Psoas muscle (tissue), 8 donors: Measurements from ENCODE around the gene EIF3L. TPM values are rescaled to one million over a fixed set of nuclear protein-coding genes. Genes with fewer than 3 reads are reported as not detected.

ENCODE experiments used
- ATAC-seq, 4 donors: fragments of 200-7000 bp; cut with Tn5 transposase; one replicate each; pipeline ENCODE4 v1.9.1; 2020; ENCODE audit warnings: moderate library complexity in 3 of 4, mild to moderate bottlenecking in 2 of 4
- DNase-seq, 2 donors: peaks; one replicate each; pipeline ENCODE4 v3.0.0-alpha.2; 2020
- H3K27ac ChIP-seq: fragments of 200-600 bp; one replicate; pipeline ENCODE4 v1.8.0; 2022
- H3K27me3 ChIP-seq, 3 donors: fragments of 200-600 bp in 1 of 3; one replicate each; pipeline versions ENCODE4 v1.6.1 to v1.8.0; 2013 to 2022; ENCODE audit warnings: low read length in 2 of 3, mild to moderate bottlenecking in 2 of 3, moderate library complexity in 1 of 3; ENCODE audit not compliant: insufficient read depth in 3 of 3
- H3K36me3 ChIP-seq, 2 donors: fragments of 200-600 bp in 1 of 2; one replicate each; pipeline versions ENCODE4 v1.6.1 to v1.8.0; 2013 to 2022; ENCODE audit warnings: low read depth in 1 of 2, mild to moderate bottlenecking in 1 of 2, moderate library complexity in 1 of 2; ENCODE audit not compliant: insufficient read depth in 1 of 2
- H3K4me1 ChIP-seq: fragments of 200-600 bp; one replicate; pipeline ENCODE4 v1.8.0; 2022
- H3K4me3 ChIP-seq: fragments of 200-600 bp; one replicate; pipeline ENCODE4 v1.8.0; 2022; ENCODE audit warnings: mild to moderate bottlenecking
- H3K9me3 ChIP-seq: fragments of 200-600 bp; one replicate; pipeline ENCODE4 v1.8.0; 2022
- CTCF ChIP-seq: fragments of 200-600 bp; IDR thresholded peaks from one replicate; pipeline ENCODE4 v1.8.0; 2022; ENCODE audit warnings: antibody characterized with exemption
- WGBS, 3 donors: extraction: QIAGEN DNeasy Blood & Tissue Kit; methylation state at CpG; one replicate each; pipeline versions ENCODE4 v1.1.6 to v1.1.7; 2013; 5-methylcytosine and 5-hydroxymethylcytosine counted together
- intact Hi-C, 2 donors: fragments of 100-400 bp; cut with DNase I; formaldehyde crosslinking; loops; one replicate each; pipeline versions ENCODE4 v1.11.0 to v1.14.2; 2022
- polyA plus RNA-seq, 3 donors: library from polyadenylated mRNA; stranded (reverse); fragments of 200-250 nt; gene quantifications; one replicate each; pipeline ENCODE4 v1.2.3, GENCODE V29; 2013
- total RNA-seq, 4 donors: library from RNA; stranded (reverse); fragmentation: NEBNext Ultra II Directional in 2 of 4; extraction: Animal tissue kit (Norgen Biotek cat#: 25700) in 2 of 4; gene quantifications; one replicate each; pipeline versions ENCODE4 v1.2.1 to v1.2.4, GENCODE V29; 2021 to 2023
- donor health status: healthy with polysubstance abuse.
- donor health status: DM: no; HTN: no; CAD: no; lungs with moderate emphysema.
- donor health status: Bipolar disorder and iron deficiency.
- donor health status: healthy.
- donor health status: DM: yes; HTN: yes; CAD: no.
- donor health status: DM: no; HTN: no; CAD: no.
- donor health status: DM: no; HTN: no; CAD: no.
- donor health status: DM: yes; HTN: yes; CAD: no.

EIF3L gene
- total and polyA plus RNA-seq, 7 donors = 265 to 483 (median 369) TPM

GRCh38 chr22:37848587-37849088, 581 bp upstream of the EIF3L start:
- peak overlapping the region; percentile 94 for H3K27ac ChIP-seq
- no peaks in the 10 kb centered on the region for H3K27me3 ChIP-seq
- H3K4me1 ChIP-seq = peaks cover 15% of the 10 kb centered on the region
- H3K36me3 ChIP-seq = peaks cover 8 to 35% of the 10 kb centered on the region in 2 donors
- no peak for ATAC-seq
- H3K9me3 ChIP-seq = no peaks in the 10 kb centered on the region
- TF ChIP-seq CTCF = no peak
- intact Hi-C loops = no loop called here
- 23 to 33% (median 33%) methylated on average over 27 of the region's 27 CpGs for WGBS, 3 donors
- no peak for DNase-seq
- H3K4me3 ChIP-seq = peak overlapping the region; percentile 87

GRCh38 chr22:37850801-37851200, 1.6 kb downstream of the EIF3L start:
- intact Hi-C loops = no loop called here
- WGBS, 3 donors = 83 to 86% (median 84%) methylated on average over 4 of the region's 4 CpGs

GRCh38 chr22:37852418-37852817, 3.2 kb downstream of the EIF3L start:
- ATAC-seq = no peak
- WGBS, 3 donors = 88 to 94% (median 89%) methylated on average over 5 of the region's 5 CpGs
- intact Hi-C loops = no loop called here
- Histone ChIP-seq H3K4me3 (no peak overlapping the region), H3K9me3 (no peaks in the 10 kb centered on the region), H3K27ac (no peak overlapping the region), H3K4me1 (peaks cover 26% of the 10 kb centered on the region), H3K36me3 (peaks cover 14 to 72% of the 10 kb centered on the region in 2 donors), H3K27me3 (no peaks in the 10 kb centered on the region)
- TF ChIP-seq CTCF = no peak
- DNase-seq = no peak

More at GRCh38 chr22:37850801-37851200, 1.6 kb downstream of the EIF3L start:
- peaks cover 14 to 56% of the 10 kb centered on the region in 2 donors for H3K36me3 ChIP-seq
- TF ChIP-seq CTCF = no peak
- H3K27ac ChIP-seq = no peak overlapping the region
- H3K4me3 ChIP-seq = no peak overlapping the region
- no peaks in the 10 kb centered on the region for H3K27me3 ChIP-seq
- no peak for DNase-seq
- peaks cover 26% of the 10 kb centered on the region for H3K4me1 ChIP-seq
- ATAC-seq = no peak
- no peaks in the 10 kb centered on the region for H3K9me3 ChIP-seq

- WGBS, 3 donors = 24 to 37% (median 31%) methylated on average over 2 of the region's 2 CpGs
- Histone ChIP-seq H3K36me3 (peaks cover 16 to 95% of the 10 kb centered on the region in 2 donors), H3K4me1 (peaks cover 24% of the 10 kb centered on the region), H3K27ac (peak overlapping the region; percentile 55), H3K9me3 (no peaks in the 10 kb centered on the region), H3K27me3 (no peaks in the 10 kb centered on the region), H3K4me3 (no peak overlapping the region)
- TF ChIP-seq CTCF = no peak
- no peak for DNase-seq
- intact Hi-C loops = no loop called here
- no peak for ATAC-seq
Measured at GRCh38 chr22:37854946-37855345, 5.7 kb downstream of the EIF3L start.

GRCh38 chr22:37855462-37855861, 6.2 kb downstream of the EIF3L start:
- Histone ChIP-seq H3K4me1 (peaks cover 24% of the 10 kb centered on the region), H3K4me3 (no peak overlapping the region), H3K27ac (peak overlapping the region; percentile 55), H3K9me3 (no peaks in the 10 kb centered on the region), H3K27me3 (no peaks in the 10 kb centered on the region), H3K36me3 (peaks cover 16 to 96% of the 10 kb centered on the region in 2 donors)
- no peak for TF ChIP-seq CTCF
- DNase-seq = no peak
- intact Hi-C loops = no loop called here
- ATAC-seq = peak in 1 of 4 donors; percentile 29
- WGBS, 3 donors = 72 to 80% (median 76%) methylated on average over 2 of the region's 2 CpGs
